Right renal cortex interstitium (tissue), 3 donors: ENCODE data around the gene TCF12. TPM values are rescaled to one million over a fixed set of nuclear protein-coding genes. Genes with fewer than 3 reads are reported as not detected.

ENCODE experiments used
- DNase-seq, 3 donors: peaks; one replicate each; pipeline ENCODE4 v3.0.0-alpha.2; 2013; ENCODE audit warnings: low read depth in 3 of 3, low spot score in 2 of 3
- polyA plus RNA-seq, 3 donors: library from polyadenylated mRNA; unstranded; fragments of 120-200 nt; gene quantifications; one replicate each; pipeline ENCODE4 v1.2.1, GENCODE V29; 2013; ENCODE audit not compliant: insufficient read length in 3 of 3

TCF12 gene
- polyA plus RNA-seq, 3 donors: 183 to 198 (median 198) TPM

DNA sequence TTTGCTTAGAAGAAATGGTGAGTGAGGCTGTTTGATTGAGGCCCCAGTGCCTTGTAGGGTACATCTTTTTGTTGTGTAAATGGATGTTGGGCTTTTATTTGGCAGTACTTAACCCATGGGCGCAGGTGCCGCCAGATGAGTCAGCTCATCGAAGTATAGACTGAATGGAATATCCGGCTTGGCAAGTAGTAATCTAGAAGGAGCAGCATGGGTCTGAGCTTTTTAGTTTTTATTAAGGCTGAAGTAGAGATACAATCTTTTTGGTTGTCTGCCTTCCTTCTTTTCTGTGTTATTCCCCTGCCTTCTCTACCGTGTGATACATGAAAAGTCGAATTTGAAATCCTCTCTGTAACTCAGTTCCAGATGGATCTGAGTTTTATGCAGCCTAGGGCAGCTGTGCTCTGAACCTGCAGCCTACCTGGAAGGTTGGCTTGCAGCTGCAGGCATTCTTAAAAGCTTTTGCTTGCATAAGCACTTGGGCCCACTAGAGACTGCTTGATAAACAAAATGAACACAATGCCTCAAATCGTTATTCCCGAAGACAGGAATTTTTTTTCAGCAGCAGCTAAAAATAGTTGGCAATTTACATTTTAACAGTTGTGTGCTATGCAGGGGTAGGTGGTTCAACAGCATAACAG, 280.3 kb downstream of the TCF12 start:
- no peak for DNase-seq

DNA sequence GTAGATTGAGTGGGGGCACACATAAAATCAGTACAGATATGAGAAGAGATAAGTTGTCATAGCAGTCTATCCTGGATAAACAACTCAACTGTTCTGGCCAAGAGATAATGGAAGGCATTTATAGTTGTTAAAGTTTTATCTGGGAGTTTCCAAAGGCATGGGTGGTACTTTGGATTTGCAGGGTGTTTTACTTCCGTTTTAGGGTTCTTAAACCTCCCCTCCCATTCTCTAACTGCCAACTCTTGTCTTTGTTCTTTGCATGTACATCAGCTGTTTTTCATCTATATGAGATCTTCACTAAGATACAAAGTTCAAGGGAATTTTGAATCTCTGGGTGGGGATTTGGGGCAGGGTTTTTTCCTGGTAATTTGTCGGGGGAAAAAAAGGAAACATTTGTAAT, 283.1 kb downstream of the TCF12 start:
- no peak for DNase-seq

DNA sequence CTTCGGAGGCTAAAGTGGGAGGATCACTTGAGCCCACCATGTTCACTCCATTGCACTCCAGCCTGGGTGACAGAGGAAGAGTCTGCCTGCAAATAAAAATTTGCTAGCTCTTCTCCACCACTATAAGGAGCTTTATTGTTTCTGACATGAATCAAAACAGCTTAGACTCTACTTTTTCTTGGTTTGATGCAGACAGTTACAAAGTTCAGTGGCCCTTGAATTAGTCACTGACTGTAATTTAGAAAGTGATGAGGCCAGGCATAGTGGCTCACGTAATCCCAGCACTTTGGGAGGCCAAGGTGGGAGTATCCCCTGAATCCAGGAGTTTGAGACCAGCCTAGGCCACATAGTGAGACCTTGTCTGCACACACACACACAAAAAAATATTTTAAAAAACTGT, 285.5 kb downstream of the TCF12 start:
- DNase-seq: no peak

DNA sequence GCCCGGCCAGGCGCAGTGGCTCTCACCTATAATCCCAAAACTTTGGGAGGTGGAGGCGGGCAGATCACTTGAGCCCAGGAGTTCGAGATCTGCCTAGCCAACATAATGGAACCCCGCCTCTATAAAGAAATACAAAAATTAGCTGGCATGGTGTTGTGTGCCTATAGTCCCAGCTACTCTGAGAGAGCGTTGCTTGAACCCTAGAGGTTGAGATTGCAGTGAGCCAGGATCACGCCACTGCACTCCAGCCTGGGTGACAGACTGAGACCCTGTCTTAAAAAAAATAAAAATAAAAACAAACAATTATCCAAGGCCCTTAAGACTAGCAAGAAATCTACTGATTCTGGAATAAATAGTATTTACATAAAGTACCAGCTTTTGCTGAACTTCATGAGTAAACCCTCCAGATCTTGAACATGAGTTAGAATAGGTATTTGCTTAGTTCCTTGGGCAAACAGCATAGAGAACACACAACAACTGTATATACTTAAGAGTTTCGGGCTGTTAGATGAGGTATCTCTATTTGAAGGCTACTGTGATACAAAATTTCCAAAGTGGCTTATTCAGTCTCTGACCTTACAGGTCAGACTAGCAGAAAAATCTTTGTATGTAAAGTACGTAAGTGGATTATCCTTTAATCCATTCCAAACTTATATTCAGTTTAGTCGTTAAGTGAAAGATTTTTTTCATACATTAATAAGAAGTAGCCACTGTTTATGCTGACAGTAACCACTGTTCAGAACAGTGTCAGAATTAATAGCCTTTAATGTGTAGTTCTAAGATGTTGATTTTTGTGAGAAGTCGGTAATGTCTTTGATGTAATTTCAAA, 286.8 kb downstream of the TCF12 start:
- no peak for DNase-seq

DNA sequence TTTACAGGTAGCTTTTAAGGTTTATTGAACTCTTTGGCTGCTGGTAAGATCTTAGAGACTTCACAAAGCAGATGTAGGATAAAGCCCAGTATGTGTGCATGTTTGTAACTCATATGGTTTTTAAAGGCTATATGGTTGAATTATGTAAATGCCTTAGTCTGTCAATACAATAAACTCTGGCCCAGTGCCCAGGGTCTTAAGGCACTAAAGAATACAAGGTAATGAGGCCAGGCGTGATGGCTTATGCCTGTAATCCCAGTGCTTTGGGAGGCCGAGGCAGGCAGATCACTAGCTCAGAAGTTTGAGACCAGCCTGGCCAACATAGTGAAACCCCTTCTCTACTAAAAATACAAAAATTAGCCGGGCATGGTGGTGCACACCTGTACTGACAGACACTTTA, 287.6 kb downstream of the TCF12 start:
- DNase-seq: no peak

DNA sequence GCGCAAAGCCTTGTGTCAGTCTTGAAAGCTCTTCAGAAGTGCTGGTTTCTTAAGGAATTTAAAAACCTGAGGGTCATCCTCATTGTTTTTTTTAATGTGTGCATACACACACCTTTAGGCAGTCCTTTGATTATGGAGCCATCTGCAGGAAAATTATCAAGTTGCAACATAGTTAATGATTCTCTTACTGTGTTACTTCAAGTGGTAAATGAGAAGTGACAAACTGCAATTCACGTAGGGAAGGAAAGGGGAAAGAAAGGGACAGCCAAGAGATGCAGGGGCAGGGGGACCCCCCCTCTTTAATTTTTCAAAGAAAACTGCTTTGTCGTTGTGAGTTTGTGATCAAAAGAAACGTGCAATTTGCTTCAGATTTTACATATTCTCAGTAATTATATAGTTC, 295.4 kb downstream of the TCF12 start:
- DNase-seq: no peak

DNA sequence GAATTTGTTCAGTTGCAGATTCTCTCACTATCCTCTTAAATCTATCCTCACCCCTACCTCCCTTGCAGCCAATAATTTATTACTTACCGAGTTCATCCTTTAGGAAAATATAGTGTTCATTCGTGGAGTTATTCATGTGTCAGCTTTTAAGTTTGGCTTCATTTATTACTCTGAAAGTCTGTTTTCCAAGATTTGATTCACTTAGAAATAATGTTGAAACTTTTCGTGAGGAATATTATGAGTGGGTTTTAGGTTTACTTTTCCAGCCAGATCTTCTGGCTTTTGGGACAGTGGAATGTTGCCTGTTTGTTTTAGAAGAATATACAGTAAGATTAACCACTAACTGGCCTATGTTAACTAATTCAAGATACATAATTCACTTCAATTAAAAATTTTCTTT, 296.9 kb downstream of the TCF12 start:
- DNase-seq: no peak

DNA sequence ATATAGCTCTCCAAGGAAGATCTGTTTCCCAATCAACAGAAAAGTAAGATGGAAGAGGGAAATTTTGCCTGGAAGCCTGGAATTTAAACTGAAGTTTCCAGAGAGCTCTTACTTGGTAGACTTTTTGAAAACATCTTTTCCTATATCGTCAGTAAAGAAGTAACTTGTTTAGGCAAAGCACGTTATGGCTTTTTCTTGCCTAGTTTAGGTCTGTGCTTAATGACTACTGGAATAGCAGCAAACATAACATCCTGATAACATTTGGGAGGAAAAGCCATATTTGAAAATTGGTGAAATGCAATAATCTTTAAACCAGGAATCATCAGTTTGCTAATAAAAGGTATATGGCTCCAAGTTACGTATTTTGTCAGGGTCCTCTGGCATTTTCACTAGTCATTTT, 297.4 kb downstream of the TCF12 start:
- no peak for DNase-seq

DNA sequence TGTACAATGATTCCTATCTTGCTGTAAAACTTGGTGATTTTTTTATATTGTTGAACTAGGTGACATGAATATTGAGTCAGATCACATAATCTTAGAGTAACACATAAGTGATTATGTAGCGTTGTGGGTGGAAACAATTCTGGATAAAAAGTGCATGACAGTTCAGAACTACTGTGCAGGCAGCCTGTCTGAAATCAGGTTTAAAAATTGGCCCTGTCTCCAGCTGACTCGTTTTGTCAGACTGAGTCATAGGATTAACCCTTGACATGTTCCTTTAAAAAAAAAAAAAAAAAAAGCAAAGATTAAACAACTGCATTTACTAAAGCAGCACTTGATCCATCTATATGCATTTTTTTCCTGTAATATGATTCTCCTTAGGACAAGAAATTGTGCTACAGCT, 297.8 kb downstream of the TCF12 start:
- DNase-seq: no peak

DNA sequence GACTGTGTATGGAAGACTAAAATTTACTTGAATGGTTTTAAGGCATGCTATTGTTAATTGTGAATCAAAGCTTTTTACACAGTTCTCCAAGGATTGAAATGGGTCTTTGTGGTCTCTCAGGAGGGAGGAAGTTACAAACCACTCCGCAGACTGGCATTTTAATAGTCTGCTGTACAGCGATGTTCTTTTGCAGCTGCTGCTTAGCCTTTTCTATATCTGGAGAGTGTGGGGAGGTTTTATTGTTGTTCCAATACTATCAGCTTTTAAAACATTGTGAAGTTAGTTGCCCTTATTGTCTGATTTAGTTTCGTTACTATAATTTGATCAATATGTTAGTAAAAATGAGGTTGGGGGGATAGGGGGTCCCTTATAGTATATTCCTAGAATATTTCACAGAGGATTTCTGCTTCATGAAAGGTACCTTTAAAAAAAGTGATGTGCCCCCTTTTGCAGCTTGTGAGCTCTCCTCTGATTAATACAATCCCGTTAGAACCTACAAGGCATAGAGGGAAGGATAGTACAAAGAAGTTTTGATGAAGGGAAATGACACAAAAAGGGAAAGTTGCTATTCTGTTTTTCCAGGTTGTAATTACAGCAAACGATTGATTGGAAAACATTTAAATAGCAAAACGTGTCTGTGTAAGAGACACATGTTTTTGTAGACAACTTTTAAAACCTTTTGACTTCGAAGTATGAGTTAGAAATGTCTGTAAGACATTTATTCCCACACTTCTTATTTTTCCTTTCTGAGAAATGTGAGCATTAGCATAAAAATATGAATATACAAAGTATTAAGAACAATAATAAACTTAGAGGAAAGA, 299.5 kb downstream of the TCF12 start:
- peak in 2 of 3 donors; percentile 57 to 59 for DNase-seq

DNA sequence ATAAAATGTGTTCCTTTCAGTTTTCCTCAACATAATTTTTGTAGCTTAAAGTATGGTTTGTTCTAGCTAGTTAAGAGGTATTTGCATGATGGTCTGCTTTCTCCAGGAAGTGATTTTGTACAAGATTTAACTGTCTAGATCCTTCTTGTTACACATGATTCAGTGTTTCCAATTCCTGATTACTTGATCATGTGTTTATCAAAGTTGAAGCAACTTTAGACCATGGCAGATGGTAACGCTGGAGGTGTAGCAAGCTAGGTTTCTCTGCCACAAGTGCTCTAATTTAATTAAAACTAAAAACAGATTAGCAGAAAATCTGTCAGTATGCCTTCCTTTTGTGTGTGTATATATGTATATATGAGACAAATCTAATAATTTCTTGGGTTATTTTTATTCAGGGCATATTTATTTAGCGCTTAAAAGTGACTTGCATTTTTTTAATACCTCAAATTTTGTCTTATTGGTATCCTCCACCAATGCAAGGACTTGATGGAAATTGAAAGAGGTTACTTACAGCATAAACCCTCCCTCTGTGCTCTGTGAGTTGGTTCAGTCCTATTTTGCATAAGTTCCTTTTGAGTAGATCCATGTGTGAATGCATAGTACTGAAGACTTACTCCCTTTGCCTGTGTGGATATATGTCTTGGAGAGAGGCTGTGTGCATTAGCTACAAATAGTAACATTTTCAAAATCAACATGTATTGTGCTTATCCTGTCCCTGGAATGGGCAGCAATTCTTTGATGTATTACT, 300.6 kb downstream of the TCF12 start:
- DNase-seq: peak in 2 of 3 donors; percentile 74 to 75

DNA sequence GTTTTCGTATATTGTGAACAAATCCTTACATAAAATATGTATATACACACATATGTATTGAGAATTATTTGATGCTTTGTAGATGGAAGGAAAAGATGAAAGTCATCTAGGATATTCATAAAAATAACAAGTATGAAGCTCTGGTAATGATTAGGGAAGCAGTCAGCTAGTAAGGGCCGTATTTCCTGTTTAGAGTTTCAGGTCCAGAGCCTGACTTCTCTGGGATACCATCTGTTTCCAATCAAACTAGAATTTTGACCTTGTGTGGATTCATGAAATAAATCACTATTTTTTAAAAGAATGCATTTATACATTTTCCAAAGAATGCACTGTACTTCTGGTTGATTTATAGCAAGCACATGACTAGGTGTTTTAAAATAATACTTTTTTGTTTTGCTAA, 301.8 kb downstream of the TCF12 start:
- DNase-seq: no peak

DNA sequence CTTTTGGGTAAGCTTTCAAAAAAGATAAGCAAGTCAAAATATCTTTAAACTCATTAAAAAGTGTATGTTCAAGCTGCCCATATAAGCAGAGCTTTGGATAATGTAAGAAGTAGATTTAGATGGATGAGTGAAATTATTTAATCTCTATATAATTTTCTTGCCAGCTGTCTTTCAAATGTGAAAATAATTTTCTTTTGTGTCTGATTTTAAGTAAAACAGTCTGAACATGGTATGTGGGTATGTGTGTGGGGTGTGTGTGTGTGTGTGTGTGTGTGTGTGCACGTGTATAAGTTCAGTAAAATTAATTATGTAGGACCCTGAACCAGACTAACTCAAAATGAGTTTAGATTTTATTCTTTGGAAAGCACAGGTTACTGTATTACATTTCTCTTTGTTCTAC, 302.7 kb downstream of the TCF12 start:
- DNase-seq: no peak

DNA sequence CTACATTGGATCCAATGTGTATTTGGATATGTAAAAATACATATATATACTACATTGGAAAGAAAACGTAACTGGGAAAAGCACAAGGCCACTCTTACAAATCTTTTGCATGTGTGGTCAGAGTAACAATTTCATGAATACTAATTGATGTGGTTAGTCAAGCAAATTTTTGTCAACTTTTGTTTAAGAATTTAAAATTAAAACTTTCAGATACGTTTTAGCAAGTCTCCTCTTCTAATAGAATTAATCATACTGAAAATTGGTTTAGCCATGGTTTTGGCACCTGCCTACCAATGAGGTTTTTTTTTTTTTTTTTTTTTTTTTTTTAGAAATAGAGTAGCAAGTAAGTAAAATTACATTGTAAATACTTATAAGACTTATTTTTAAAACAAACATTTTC, 304.9 kb downstream of the TCF12 start:
- no peak for DNase-seq

DNA sequence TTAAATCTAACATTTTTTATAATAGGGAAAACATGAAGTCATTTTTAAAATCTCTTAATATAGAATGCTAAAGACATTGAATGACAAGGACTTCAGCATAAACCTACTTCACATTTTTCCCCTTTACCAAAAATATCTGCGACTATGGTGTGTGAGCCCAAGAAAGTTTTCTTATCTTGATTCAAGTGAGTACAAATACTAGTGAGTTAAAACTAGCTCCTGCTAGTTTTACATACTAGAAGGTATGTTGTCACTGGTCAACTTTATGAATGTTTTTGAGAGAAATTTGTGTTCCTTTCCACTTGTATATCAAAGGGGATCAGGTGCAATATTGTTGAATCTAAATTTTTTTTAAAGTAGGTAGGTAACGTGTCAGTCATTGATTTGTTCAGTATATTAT, 305.4 kb downstream of the TCF12 start:
- DNase-seq: no peak

DNA sequence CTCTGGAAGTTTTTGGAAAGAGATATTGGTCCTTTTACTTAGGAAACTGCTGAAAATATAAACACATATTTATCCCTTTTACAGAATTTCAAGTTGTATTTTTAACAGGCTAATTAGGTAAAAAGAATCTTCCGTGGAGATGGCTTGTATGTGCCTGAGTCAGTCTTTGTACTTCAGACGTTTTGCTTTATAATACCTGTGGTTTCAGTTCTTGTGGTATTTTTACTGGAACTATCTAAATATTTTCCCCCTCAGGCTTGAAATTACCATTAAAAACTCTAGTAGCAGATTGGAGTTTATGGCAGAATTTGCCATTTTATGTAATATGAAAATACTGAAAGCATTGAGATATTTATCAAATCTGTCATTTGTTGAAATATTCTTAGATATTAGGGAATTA, 306.2 kb downstream of the TCF12 start:
- no peak for DNase-seq

DNA sequence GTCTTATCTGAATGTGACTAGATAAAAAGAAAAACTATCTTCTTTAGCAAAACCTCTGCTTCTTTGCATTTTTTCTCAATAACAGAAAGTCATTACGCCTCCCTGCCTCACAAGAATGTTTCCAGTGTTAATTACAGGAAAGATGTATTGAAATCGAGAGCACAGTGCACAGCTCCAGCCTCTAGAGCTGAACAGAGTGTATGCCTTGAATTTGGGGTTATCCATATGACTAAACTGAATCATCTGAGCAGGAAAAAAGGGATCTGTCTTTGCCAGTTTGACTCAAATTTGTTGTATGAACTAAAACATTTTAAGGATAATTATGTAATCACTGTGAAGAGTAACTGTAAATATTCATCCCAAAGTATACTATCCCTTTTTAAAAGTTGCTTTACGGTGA, 308.7 kb downstream of the TCF12 start:
- DNase-seq: no peak

DNA sequence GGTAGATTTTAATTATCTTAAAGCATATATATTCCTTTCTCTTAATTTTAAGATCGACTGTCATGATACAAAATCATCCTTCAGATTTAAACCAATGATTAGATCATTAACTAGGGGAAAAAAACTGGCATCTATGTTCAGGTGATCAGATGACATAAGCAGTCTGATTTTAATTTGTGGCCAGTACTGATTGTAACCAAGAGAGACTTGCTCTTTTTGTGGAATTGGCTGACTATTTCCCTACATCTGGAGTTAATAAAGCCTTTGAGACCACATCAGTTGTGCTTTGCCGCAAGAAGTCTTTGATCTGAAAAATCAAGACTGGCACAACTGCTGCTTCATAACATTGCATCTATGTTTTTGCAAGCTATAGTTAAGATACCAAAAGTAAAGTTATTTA, 309.5 kb downstream of the TCF12 start:
- no peak for DNase-seq

DNA sequence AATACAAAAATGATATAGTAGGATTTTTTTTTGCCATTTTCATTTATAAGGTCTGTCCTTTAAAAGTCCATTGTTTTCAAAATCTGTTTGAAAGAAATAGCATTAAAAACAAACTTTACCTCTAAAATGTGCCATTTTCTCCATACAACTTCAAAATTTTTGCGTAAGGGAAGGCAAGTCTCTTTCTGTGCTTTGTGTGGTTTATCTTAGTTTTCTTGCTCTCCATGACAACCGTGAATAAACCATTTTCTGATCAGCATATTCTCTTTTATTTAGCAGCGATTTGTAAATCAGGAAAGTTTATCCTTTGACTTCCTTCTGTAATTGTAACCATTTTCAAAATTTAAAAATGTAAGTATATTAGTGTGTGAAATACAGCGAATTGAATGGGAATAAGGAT, 310.0 kb downstream of the TCF12 start:
- no peak for DNase-seq

DNA sequence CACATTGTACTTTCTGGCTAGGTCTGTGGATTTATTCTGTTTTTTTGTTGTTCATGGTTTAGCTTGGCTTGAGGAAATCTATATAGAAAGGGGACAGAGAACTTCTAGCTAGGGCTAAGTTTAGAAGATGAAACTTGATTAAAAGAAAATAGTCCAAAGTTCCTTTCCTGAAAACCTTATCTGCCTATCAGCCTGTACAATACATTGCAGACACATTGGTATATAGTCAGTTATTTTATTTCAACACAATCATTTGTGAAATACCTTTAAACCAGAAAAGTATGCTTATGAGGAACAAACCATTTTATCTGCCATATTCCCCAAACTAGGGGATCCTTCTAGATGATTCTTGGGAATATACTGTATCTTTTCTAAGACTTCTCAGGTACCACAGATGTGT, 310.6 kb downstream of the TCF12 start:
- DNase-seq: no peak

DNA sequence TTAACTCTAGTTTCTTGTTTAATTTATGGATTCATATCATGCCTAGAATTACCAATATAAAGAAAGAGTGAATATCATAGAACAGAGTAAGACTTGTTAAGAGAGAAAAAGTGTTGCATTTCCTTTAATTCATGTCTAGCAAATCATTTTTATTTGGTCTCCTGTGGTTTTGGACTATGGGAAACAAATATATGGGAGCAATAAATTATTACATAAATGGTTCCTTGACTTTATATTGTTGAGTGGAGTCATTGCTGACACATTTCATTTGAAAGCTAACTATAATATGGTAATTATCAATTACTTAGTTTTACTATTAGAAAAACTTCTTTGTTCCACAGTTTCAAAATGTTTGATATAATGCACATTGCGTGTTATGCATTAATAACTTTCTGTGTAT, 313.1 kb downstream of the TCF12 start:
- DNase-seq: no peak
